Right atrium auricular region (tissue), 2 donors: Measurements from ENCODE around the gene B9D2. TPM values are rescaled to one million over a fixed set of nuclear protein-coding genes. Genes with fewer than 3 reads are reported as not detected.

Experiments used
- DNase-seq: peaks from one replicate; pipeline ENCODE4 v3.0.0-alpha.2; 2019; ENCODE audit warnings: low spot score
- H3K27ac ChIP-seq, 2 donors: fragments of 200-600 bp; sonication (generic); 1 replicate in 1 of 2; 2 replicates in 1 of 2; pipeline ENCODE4 v1.5.1; 2016 to 2019
- H3K27me3 ChIP-seq, 2 donors: fragments of 200-600 bp; sonication (generic); one replicate each; pipeline versions ENCODE4 v1.5.1 to v1.6.0; 2017 to 2019
- H3K36me3 ChIP-seq: fragments of 200-600 bp; sonication (generic); one replicate; pipeline ENCODE4 v1.5.1; 2016
- H3K4me1 ChIP-seq, 2 donors: fragments of 200-600 bp; sonication (generic); one replicate each; pipeline versions ENCODE4 v1.5.1 to v1.6.0; 2017 to 2019
- H3K4me3 ChIP-seq, 2 donors: fragments of 200-600 bp; sonication (generic); 1 replicate in 1 of 2; 2 replicates in 1 of 2; pipeline ENCODE4 v1.5.1; 2017 to 2019; ENCODE audit warnings: mild to moderate bottlenecking in 1 of 2, moderate library complexity in 1 of 2
- H3K9me3 ChIP-seq, 2 donors: fragments of 200-600 bp; sonication (generic); one replicate each; pipeline ENCODE4 v1.5.1; 2019
- CTCF ChIP-seq, 2 donors: fragments of 200-600 bp; sonication (generic); IDR thresholded peaks; one replicate each; pipeline ENCODE4 v1.5.1; 2019; ENCODE audit warnings: antibody characterized with exemption in 2 of 2
- total RNA-seq, 2 donors: library from RNA; depleted of rRNA; stranded (reverse); fragments of >200 nt; gene quantifications; one replicate each; pipeline ENCODE4 v1.1.0, GENCODE V29; 2016

The B9D2 gene
- total RNA-seq, 2 donors from 2014 or later: 1.9 to 3.8 TPM

- no peak overlapping the region for H3K4me3 ChIP-seq
- DNase-seq: no peak
- peaks cover 59% of the 10 kb centered on the region for H3K36me3 ChIP-seq
- no peak for TF ChIP-seq CTCF (IDR thresholded peaks at IDR 0.05)
- no peaks in the 10 kb centered on the region for H3K27me3 ChIP-seq
- peaks cover 0 to 44% of the 10 kb centered on the region in 2 donors for H3K4me1 ChIP-seq
- peak overlapping the region; percentile 1 to 33 for H3K27ac ChIP-seq
- H3K9me3 ChIP-seq: no peaks in the 10 kb centered on the region
Observed at GRCh38 chr19:41305927-41306793, 57.8 kb downstream of the B9D2 start.

GRCh38 chr19:41304706-41305483 lies 59.1 kb downstream of the B9D2 start:
- TF ChIP-seq CTCF (IDR thresholded peaks at IDR 0.05): no peak
- DNase-seq: no peak
- Histone ChIP-seq H3K27me3 (no peaks in the 10 kb centered on the region), H3K9me3 (no peaks in the 10 kb centered on the region), H3K27ac (peak overlapping the region; percentile 6 to 24), H3K4me3 (no peak overlapping the region), H3K36me3 (peaks cover 68% of the 10 kb centered on the region), H3K4me1 (peaks cover 0 to 50% of the 10 kb centered on the region in 2 donors)

Other genes with a start within 250 kb of the B9D2 start
- gene CYP2F1, start 249.7 kb downstream of the B9D2 start, total RNA-seq: not detected
- 1 to 10 TPM in 1 of 2 donors, under 1 TPM in 1; 0.59 to 1.6 TPM for gene CYP2S1, start 170.9 kb downstream of the B9D2 start, total RNA-seq
- 10 to 100 TPM; 27.3 to 81.4 TPM for gene AXL, start 144.9 kb downstream of the B9D2 start, total RNA-seq
- gene HNRNPUL1, start 99.8 kb downstream of the B9D2 start, total RNA-seq: 100 to 1,000 TPM in 1 of 2 donors, 10 to 100 TPM in 1; 88.8 to 109 TPM
- 10 to 100 TPM in 1 of 2 donors, 1 to 10 TPM in 1; 8.1 to 16.2 TPM for gene CCDC97, start 54.0 kb downstream of the B9D2 start, total RNA-seq
- 10 to 100 TPM; 17.6 to 33.7 TPM for gene TGFB1, start 10.2 kb downstream of the B9D2 start, total RNA-seq
- gene TMEM91, start 12.4 kb upstream of the B9D2 start, total RNA-seq: 1 to 10 TPM; 5.0 to 8.5 TPM
- gene EXOSC5, start 33.2 kb upstream of the B9D2 start, total RNA-seq: 1 to 10 TPM; 8.5 to 9.0 TPM
- 10 to 100 TPM; 65.2 to 77.6 TPM for gene BCKDHA, start 33.7 kb upstream of the B9D2 start, total RNA-seq
- 1 to 10 TPM; 1.9 to 4.5 TPM for gene B3GNT8, start 63.2 kb upstream of the B9D2 start, total RNA-seq
- gene DMAC2, start 75.8 kb upstream of the B9D2 start, total RNA-seq: 10 to 100 TPM; 63.2 to 88.7 TPM
- not detected for gene ERICH4, start 79.0 kb upstream of the B9D2 start, total RNA-seq
- gene CEACAM21, start 212.0 kb upstream of the B9D2 start, total RNA-seq: 1 to 10 TPM in 1 of 2 donors, not detected in 1; 1.3 TPM